Astrocyte of the cerebellum (primary cell): ENCODE measurements around the gene GRIK5.

Source experiments
- DNase-seq: peaks from one replicate; pipeline ENCODE4 v3.0.0-alpha.2; 2011; ENCODE audit warnings: low read depth
- H3K4me3 ChIP-seq: 2 replicates; pipeline ENCODE4 v1.5.1; 2011; ENCODE audit warnings: mild to moderate bottlenecking, low read depth, low read length, moderate library complexity
- in situ Hi-C: cut with HindIII; loops from 2 replicates; pipeline ENCODE4 v1.10.0; 2017; ENCODE audit warnings: low sequenced_read_pairs
- TF ChIP-seq, protein P1 (sequence below): IDR thresholded peaks from 2 replicates; pipeline ENCODE4 v1.5.1; 2012; ENCODE audit warnings: low read length, low read depth, moderate library complexity, mild to moderate bottlenecking; ENCODE audit errors: missing control alignments

Gene GRIK5

GRCh38 chr19:42032431-42032830 lies 37.6 kb downstream of the GRIK5 start:
- in situ Hi-C loops, result no loop called here
- peak; percentile 70 for DNase-seq
- TF ChIP-seq, protein P1, sequence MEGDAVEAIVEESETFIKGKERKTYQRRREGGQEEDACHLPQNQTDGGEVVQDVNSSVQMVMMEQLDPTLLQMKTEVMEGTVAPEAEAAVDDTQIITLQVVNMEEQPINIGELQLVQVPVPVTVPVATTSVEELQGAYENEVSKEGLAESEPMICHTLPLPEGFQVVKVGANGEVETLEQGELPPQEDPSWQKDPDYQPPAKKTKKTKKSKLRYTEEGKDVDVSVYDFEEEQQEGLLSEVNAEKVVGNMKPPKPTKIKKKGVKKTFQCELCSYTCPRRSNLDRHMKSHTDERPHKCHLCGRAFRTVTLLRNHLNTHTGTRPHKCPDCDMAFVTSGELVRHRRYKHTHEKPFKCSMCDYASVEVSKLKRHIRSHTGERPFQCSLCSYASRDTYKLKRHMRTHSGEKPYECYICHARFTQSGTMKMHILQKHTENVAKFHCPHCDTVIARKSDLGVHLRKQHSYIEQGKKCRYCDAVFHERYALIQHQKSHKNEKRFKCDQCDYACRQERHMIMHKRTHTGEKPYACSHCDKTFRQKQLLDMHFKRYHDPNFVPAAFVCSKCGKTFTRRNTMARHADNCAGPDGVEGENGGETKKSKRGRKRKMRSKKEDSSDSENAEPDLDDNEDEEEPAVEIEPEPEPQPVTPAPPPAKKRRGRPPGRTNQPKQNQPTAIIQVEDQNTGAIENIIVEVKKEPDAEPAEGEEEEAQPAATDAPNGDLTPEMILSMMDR, result no peak
- H3K4me3 ChIP-seq, result no peak overlapping the region

DNA sequence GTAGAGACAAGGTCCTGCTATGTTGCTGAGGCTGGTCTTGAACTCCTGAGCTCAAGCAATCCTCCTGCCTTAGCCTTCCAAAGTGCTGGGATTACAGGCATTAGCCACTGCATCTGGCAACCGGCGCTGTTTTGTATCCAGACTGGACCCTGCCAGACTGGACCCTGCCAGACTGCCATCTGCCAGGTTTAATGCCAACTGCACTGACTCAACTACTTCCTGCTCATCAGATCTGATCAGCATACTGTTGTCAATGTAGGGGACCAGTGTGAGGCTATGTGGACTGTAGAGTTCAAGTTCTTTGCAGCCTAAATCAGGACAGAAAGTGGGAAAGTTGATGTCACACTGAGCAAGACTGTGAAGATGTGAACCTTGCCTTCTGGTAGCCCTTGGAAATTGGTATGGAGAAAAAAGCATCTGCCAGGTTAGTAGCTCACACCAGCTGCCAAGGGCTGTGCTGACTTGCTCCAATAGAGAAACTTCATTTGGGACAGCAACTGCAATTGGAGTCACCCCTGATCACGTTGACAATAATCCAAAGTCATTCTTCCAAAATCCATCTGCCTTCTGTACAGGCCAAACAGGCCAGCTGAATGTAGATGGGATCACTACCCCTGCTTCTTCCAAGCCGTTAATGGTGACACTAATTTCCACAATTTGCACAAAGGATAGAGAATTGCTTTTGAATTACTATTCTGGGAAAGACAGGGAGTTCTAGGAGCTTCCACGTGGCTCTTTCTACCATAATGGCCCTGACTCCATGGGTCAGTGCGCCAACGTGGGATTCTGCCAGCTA lies 39.2 kb downstream of the GRIK5 start:
- in situ Hi-C loops, result no loop called here

DNA sequence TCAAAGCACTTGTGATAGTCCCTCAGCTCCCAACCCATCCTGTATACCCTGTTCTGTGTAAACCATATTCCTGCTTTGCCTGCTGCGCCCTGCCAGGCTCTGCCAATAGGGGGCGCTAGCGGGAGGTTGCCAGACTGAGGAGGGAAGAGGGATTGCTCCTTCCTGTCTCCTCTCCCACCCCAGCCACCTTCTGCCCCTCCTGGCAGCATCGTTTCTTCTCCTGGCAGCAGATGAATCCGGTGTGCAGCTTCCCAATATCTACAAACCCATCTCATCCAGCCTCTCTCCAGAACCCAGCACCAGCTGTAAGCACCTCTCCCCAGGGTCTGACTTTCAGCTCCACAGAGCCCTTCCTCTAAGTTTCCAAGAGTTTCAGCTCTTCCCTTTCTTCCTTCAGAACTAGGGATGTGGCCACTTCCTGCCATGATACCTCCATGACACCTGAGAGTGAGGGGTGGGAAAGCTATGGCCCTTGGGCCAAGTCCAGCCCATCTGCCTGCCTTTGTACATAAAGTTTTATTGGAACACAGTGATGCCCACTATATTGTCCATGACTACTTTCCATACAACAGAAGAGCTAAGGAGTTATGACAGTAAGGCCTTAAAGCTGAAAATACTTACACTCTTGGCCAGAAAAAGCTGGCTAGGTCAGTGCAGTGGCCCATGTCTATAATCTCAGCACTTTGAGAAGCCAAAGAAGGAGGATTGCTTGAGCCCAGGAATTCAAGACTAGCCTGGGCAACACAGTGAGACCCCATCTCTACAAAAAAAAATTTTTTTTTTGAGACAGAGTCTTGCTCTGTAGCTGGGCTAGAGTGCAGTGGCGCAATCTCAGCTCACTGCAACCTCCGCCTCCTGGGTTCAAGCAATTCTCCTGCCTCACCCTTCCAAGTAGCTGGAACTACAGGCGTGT lies 41.4 kb downstream of the GRIK5 start:
- no peak for DNase-seq
- H3K4me3 ChIP-seq, result no peak overlapping the region
- in situ Hi-C loops, result no loop called here
- TF ChIP-seq, protein P1, result peak; percentile 37

More for the DNA sequence above, 39.2 kb downstream of the GRIK5 start:
- no peak for DNase-seq
- no peak overlapping the region for H3K4me3 ChIP-seq
- TF ChIP-seq, protein P1, result no peak

DNA sequence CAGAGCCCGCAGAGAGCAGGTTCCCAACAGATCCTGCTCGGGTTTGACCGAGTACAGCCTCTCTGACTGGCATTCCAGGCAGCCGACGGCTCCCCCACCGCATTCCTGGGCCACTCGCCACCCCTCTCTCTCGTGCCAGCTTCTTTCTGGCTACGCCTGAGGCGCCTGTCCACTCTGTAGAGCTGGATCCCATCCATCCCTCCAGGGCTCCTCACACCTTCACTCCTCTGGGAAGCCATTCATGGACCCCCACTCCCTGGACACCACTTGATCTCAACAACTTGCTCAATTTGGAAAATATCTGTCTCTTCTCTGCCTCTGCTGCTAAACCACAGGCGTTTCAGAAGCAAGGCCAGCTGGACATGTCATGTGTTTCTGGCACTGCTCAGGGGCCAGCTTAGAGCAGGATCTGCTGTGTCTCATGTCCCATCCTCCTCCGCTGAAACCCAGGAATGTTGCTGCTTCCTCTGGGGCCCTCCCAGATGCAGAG lies 45.3 kb downstream of the GRIK5 start:
- in situ Hi-C loops, result no loop called here
- TF ChIP-seq, protein P1, result no peak
- peak; percentile 6 for DNase-seq
- no peak overlapping the region for H3K4me3 ChIP-seq

DNA sequence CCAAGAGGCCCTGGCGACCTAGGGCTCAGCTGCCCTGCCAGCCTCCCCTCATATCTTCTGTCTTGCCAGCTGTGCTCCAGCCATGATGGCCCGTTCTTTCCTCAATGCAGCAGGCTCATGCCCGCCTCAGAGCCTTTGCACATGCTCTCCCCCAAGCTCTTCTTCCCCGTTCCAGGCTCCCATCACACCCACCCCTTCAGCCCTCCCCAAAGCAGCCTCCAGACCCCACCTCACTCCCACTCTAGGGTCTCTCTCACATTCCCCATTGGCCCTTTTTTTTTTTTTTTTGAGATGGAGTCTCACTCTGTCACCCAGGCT lies 46.1 kb downstream of the GRIK5 start:
- TF ChIP-seq, protein P1, result no peak
- in situ Hi-C loops, result no loop called here
- DNase-seq, result no peak
- no peak overlapping the region for H3K4me3 ChIP-seq

GRCh38 chr19:42023121-42023942 lies 46.7 kb downstream of the GRIK5 start:
- TF ChIP-seq, protein P1, result no peak
- no peak for DNase-seq

More at GRCh38 chr19:42023121-42023942, 46.7 kb downstream of the GRIK5 start:
- H3K4me3 ChIP-seq, result no peak overlapping the region
- in situ Hi-C loops, result no loop called here
